Right lobe of liver (tissue), 6 donors: ENCODE data around the gene XRCC3. TPM values are rescaled to one million over a fixed set of nuclear protein-coding genes. Genes with fewer than 3 reads are reported as not detected.

Experiments used
- ATAC-seq, 4 donors: fragments of 200-7000 bp; cut with Tn5 transposase; one replicate each; pipeline ENCODE4 v1.9.1; 2020; ENCODE audit warnings: mild to moderate bottlenecking in 4 of 4, moderate library complexity in 4 of 4
- DNase-seq, 3 donors: peaks; one replicate each; pipeline ENCODE4 v3.0.0-alpha.2; 2020
- H3K27ac ChIP-seq, 3 donors: fragments of 200-600 bp; one replicate each; pipeline ENCODE4 v1.8.0; 2022
- H3K27me3 ChIP-seq, 2 donors: fragments of 200-600 bp; one replicate each; pipeline ENCODE4 v1.8.0; 2022
- H3K36me3 ChIP-seq, 4 donors: fragments of 200-600 bp; sonication (generic) in 1 of 4; one replicate each; pipeline versions ENCODE4 v1.5.1 to v1.8.0; 2017 to 2022; ENCODE audit warnings: control low read depth in 1 of 4
- H3K4me1 ChIP-seq, 4 donors: fragments of 200-600 bp; sonication (generic) in 1 of 4; one replicate each; pipeline versions ENCODE4 v1.5.1 to v1.8.0; 2017 to 2022; ENCODE audit warnings: control low read depth in 1 of 4
- H3K4me3 ChIP-seq, 3 donors: fragments of 200-600 bp; one replicate each; pipeline ENCODE4 v1.8.0; 2022
- H3K9me3 ChIP-seq, 4 donors: fragments of 200-600 bp; sonication (generic) in 1 of 4; one replicate each; pipeline versions ENCODE4 v1.5.1 to v1.8.0; 2017 to 2022; ENCODE audit warnings: control low read depth in 1 of 4
- CTCF ChIP-seq, 4 donors: fragments of 200-600 bp in 3 of 4; fragments of 450-650 bp in 1 of 4; IDR thresholded peaks; one replicate each; pipeline versions ENCODE4 v1.5.1 to v1.8.0; 2016 to 2022; ENCODE audit warnings: antibody characterized with exemption in 4 of 4, mild to moderate bottlenecking in 2 of 4
- POLR2A ChIP-seq: fragments of 450-650 bp; IDR thresholded peaks from one replicate; pipeline ENCODE4 v1.6.1; 2017; ENCODE audit warnings: antibody characterized with exemption, mild to moderate bottlenecking
- WGBS: methylation state at CpG from one replicate; pipeline ENCODE4 v1.1.6; 2018; ENCODE audit warnings: low coverage, low lambda C conversion rate; ENCODE audit not compliant: insufficient coverage; ENCODE audit errors: missing lambda C conversion rate; 5-methylcytosine and 5-hydroxymethylcytosine counted together
- intact Hi-C, 2 donors: fragments of 100-400 bp; cut with DNase I; formaldehyde crosslinking; loops; one replicate each; pipeline versions ENCODE4 v1.11.2 to v1.14.1; 2022
- total RNA-seq, 6 experiments: library from RNA; depleted of rRNA in 2 of 6; stranded (reverse); fragments of >200 nt in 2 of 6; fragmentation: NEBNext Ultra II Directional in 3 of 6; extraction: Animal tissue kit (Norgen Biotek cat#: 25700) in 3 of 6; gene quantifications; one replicate each; pipeline versions ENCODE4 v1.1.0 to v1.2.4, GENCODE V29; 2016 to 2023
- donor health status: DM: no; HTN: yes; CAD: no.
- donor health status: DM: no; HTN: no; CAD: no.
- donor health status: DM: no; HTN: no; CAD: no.
- donor health status: DM: no; HTN: yes; CAD: no.
- donor health status: DM: no; HTN: yes; CAD: no.

Gene XRCC3
- total RNA-seq, 6 experiments from 2014 or later = 0.88 to 6.3 (median 1.8) TPM

- H3K27ac ChIP-seq = no peak overlapping the region
- peaks cover 0 to 30% (median 6%) of the 10 kb centered on the region in 4 donors for H3K36me3 ChIP-seq
- intact Hi-C loops = no loop called here
- ATAC-seq (no peak), DNase-seq (no peak)
- no peak overlapping the region for H3K4me3 ChIP-seq
- 18% methylated on average over 2 of the region's 7 CpGs for WGBS
- TF ChIP-seq POLR2A (no peak), CTCF (IDR thresholded peaks at IDR 0.05) (no peak)
- no peaks in the 10 kb centered on the region for H3K27me3 ChIP-seq
- H3K4me1 ChIP-seq = peaks cover 0 to 7% (median 3%) of the 10 kb centered on the region in 4 donors
- no peaks in the 10 kb centered on the region for H3K9me3 ChIP-seq
These were observed 20.2 kb upstream of the XRCC3 start for GRCh38 chr14:103735439-103735814.

- H3K27ac ChIP-seq = no peak overlapping the region
- peak in 2 of 3 donors; percentile 47 to 57 for DNase-seq
- no peak overlapping the region for H3K4me3 ChIP-seq
- peak in 3 of 4 donors; percentile 7 to 23 (median 19) for ATAC-seq
- H3K4me1 ChIP-seq = peaks cover 0 to 11% (median 5%) of the 10 kb centered on the region in 4 donors
- H3K9me3 ChIP-seq = no peaks in the 10 kb centered on the region
- no peaks in the 10 kb centered on the region for H3K27me3 ChIP-seq
- H3K36me3 ChIP-seq = peaks cover 0 to 31% (median 4%) of the 10 kb centered on the region in 4 donors
- no peak for TF ChIP-seq CTCF (IDR thresholded peaks at IDR 0.05)
- intact Hi-C loops = no loop called here
- 66% methylated on average over 2 of the region's 12 CpGs for WGBS
These were observed 19.8 kb upstream of the XRCC3 start for GRCh38 chr14:103735022-103735421.

GRCh38 chr14:103734081-103734888 is 19.0 kb upstream of the XRCC3 start:
- Histone ChIP-seq H3K4me3 (no peak overlapping the region), H3K9me3 (no peaks in the 10 kb centered on the region), H3K27me3 (no peaks in the 10 kb centered on the region), H3K27ac (no peak overlapping the region), H3K4me1 (peaks cover 0 to 12% (median 6%) of the 10 kb centered on the region in 4 donors), H3K36me3 (peaks cover 0 to 38% (median 3%) of the 10 kb centered on the region in 4 donors)
- ATAC-seq (no peak), DNase-seq (no peak)
- 87% methylated on average over 10 of the region's 23 CpGs for WGBS
- intact Hi-C loops = no loop called here
- TF ChIP-seq POLR2A (no peak), CTCF (IDR thresholded peaks at IDR 0.05) (no peak)

- no peaks in the 10 kb centered on the region for H3K9me3 ChIP-seq
- peaks cover 0 to 12% (median 6%) of the 10 kb centered on the region in 4 donors for H3K4me1 ChIP-seq
- TF ChIP-seq POLR2A (no peak), CTCF (IDR thresholded peaks at IDR 0.05) (no peak)
- DNase-seq = no peak
- ATAC-seq = no peak
- intact Hi-C loops = no loop called here
- H3K4me3 ChIP-seq = no peak overlapping the region
- WGBS = 93% methylated on average over 14 of the region's 14 CpGs
- H3K27me3 ChIP-seq = no peaks in the 10 kb centered on the region
- H3K27ac ChIP-seq = no peak overlapping the region
- H3K36me3 ChIP-seq = peaks cover 0 to 45% (median 3%) of the 10 kb centered on the region in 4 donors
These were observed 18.4 kb upstream of the XRCC3 start for GRCh38 chr14:103733651-103734050.
